Ovary (tissue), 9 donors: ENCODE measurements around the gene CEP85L. TPM values are rescaled to one million over a fixed set of nuclear protein-coding genes. Genes with fewer than 3 reads are reported as not detected.

Experiments
- DNase-seq, 5 donors: peaks; one replicate each; pipeline ENCODE4 v3.0.0-alpha.2; 2019 to 2020
- H3K27ac ChIP-seq, 2 donors: fragments of 200-600 bp; one replicate each; pipeline versions ENCODE4 v1.5.1 to v1.8.0; 2019 to 2022
- H3K27me3 ChIP-seq: fragments of 200-600 bp; one replicate; pipeline ENCODE4 v1.8.0; 2022
- H3K36me3 ChIP-seq: fragments of 200-600 bp; sonication (generic); one replicate; pipeline ENCODE4 v1.5.1; 2019
- H3K4me1 ChIP-seq: one replicate; pipeline ENCODE4 v1.8.1; 2013; ENCODE audit warnings: mild to moderate bottlenecking, moderate library complexity; ENCODE audit not compliant: insufficient read depth
- H3K4me3 ChIP-seq: fragments of 200-600 bp; sonication (generic); one replicate; pipeline ENCODE4 v1.5.1; 2017
- H3K9me3 ChIP-seq, 2 donors: fragments of 200-600 bp in 1 of 2; sonication (generic) in 1 of 2; one replicate each; pipeline versions ENCODE4 v1.5.1 to v1.8.1; 2013 to 2019; ENCODE audit warnings: mild to moderate bottlenecking in 1 of 2, moderate library complexity in 1 of 2
- CTCF ChIP-seq, 3 donors: fragments of 450-650 bp in 2 of 3; fragments of 200-600 bp in 1 of 3; IDR thresholded peaks; one replicate each; pipeline versions ENCODE4 v1.5.1 to v1.8.0; 2016 to 2022; ENCODE audit warnings: antibody characterized with exemption in 3 of 3, mild to moderate bottlenecking in 1 of 3
- EP300 ChIP-seq: sonication (generic); formaldehyde crosslinking; IDR thresholded peaks from one replicate; pipeline ENCODE4 v1.6.1; 2017; ENCODE audit warnings: antibody characterized with exemption
- POLR2A ChIP-seq: fragments of 450-650 bp; IDR thresholded peaks from one replicate; pipeline ENCODE4 v1.6.1; 2017; ENCODE audit warnings: antibody characterized with exemption, mild to moderate bottlenecking, moderate library complexity
- WGBS, 3 donors: extraction: QIAGEN DNeasy Blood & Tissue Kit in 1 of 3; methylation state at CpG; one replicate each; pipeline versions ENCODE4 v1.1.5 to v1.1.7; 2013 to 2017; 5-methylcytosine and 5-hydroxymethylcytosine counted together
- intact Hi-C, 4 donors: fragments of 100-400 bp; cut with DNase I; formaldehyde crosslinking; loops; one replicate each; pipeline versions ENCODE4 v1.11.0 to v1.15.1; 2022 to 2023
- polyA plus RNA-seq, 2 donors: library from polyadenylated mRNA; stranded (reverse); fragments of 200-250 nt in 1 of 2; fragments of 350-450 nt in 1 of 2; fragmentation: Illumina TruSeq in 1 of 2; extraction: RNeasy Lipid Tissue Mini Kit (QIAGEN cat#74804) in 1 of 2; gene quantifications; one replicate each; pipeline ENCODE4 v1.2.3, GENCODE V29; 2013 to 2014
- total RNA-seq, 7 donors: library from RNA; depleted of rRNA in 2 of 7; stranded (reverse); fragments of >200 nt in 2 of 7; fragmentation: NEBNext Ultra II Directional in 3 of 7; extraction: Animal tissue kit (Norgen Biotek cat#: 25700) in 3 of 7; gene quantifications; one replicate each; pipeline versions ENCODE4 v1.1.0 to v1.2.4, GENCODE V29; 2016 to 2023
- donor health status: DM: no; HTN: no; CAD: no; lungs with moderate emphysema.
- donor health status: DM: no; HTN: no; CAD: no.
- donor health status: Bipolar disorder and iron deficiency.
- donor health status: DM: yes; HTN: yes; CAD: no.
- donor health status: DM: no; HTN: no; CAD: no.
- donor health status: DM: yes; HTN: yes; CAD: no.

Gene CEP85L
- total and polyA plus RNA-seq, 9 donors = 4.0 to 33.4 (median 24.3) TPM

- intact Hi-C loops = no loop called here
- Histone ChIP-seq H3K9me3 (no peaks in the 10 kb centered on the region), H3K27ac (no peak overlapping the region), H3K4me1 (no peaks in the 10 kb centered on the region), H3K36me3 (no peaks in the 10 kb centered on the region), H3K4me3 (no peak overlapping the region), H3K27me3 (no peaks in the 10 kb centered on the region)
- no peak for DNase-seq
- WGBS, 3 donors = 61 to 78% (median 73%) methylated on average over 11 of the region's 11 CpGs
- TF ChIP-seq EP300 (no peak), POLR2A (no peak), CTCF (IDR thresholded peaks at IDR 0.05) (no peak)
Measured at GRCh38 chr6:118617417-118617816, 34.0 kb downstream of the CEP85L start.

- Histone ChIP-seq H3K27me3 (no peaks in the 10 kb centered on the region), H3K27ac (no peak overlapping the region), H3K9me3 (no peaks in the 10 kb centered on the region), H3K4me3 (no peak overlapping the region), H3K4me1 (peaks cover 1% of the 10 kb centered on the region), H3K36me3 (no peaks in the 10 kb centered on the region)
- intact Hi-C loops = no loop called here
- TF ChIP-seq CTCF (IDR thresholded peaks at IDR 0.05) = no peak
- TF ChIP-seq POLR2A = no peak
- TF ChIP-seq EP300 = no peak
- 97 to 98% (median 98%) methylated on average over 3 of the region's 3 CpGs for WGBS, 3 donors
- DNase-seq = no peak
Measured at GRCh38 chr6:118611334-118611733, 40.1 kb downstream of the CEP85L start.

GRCh38 chr6:118606858-118607257, 44.5 kb downstream of the CEP85L start:
- Histone ChIP-seq H3K36me3 (no peaks in the 10 kb centered on the region), H3K27ac (no peak overlapping the region), H3K4me1 (peaks cover 1% of the 10 kb centered on the region), H3K27me3 (no peaks in the 10 kb centered on the region), H3K4me3 (no peak overlapping the region), H3K9me3 (no peaks in the 10 kb centered on the region)
- WGBS, 3 donors = 70 to 77% (median 72%) methylated on average over 5 of the region's 5 CpGs
- TF ChIP-seq POLR2A (no peak), CTCF (IDR thresholded peaks at IDR 0.05) (no peak), EP300 (no peak)
- intact Hi-C loops = no loop called here
- no peak for DNase-seq

GRCh38 chr6:118606268-118606667, 45.1 kb downstream of the CEP85L start:
- 32 to 44% (median 35%) methylated on average over 3 of the region's 3 CpGs for WGBS, 3 donors
- DNase-seq = no peak
- Histone ChIP-seq H3K9me3 (no peaks in the 10 kb centered on the region), H3K4me1 (peaks cover 1% of the 10 kb centered on the region), H3K36me3 (no peaks in the 10 kb centered on the region), H3K27me3 (no peaks in the 10 kb centered on the region), H3K27ac (no peak overlapping the region), H3K4me3 (no peak overlapping the region)
- intact Hi-C loops = no loop called here
- TF ChIP-seq EP300 (no peak), POLR2A (no peak), CTCF (IDR thresholded peaks at IDR 0.05) (no peak)

- H3K27me3 ChIP-seq = no peaks in the 10 kb centered on the region
- no peak overlapping the region for H3K27ac ChIP-seq
- WGBS, 3 donors = 96 to 98% (median 97%) methylated on average over 2 of the region's 2 CpGs
- H3K9me3 ChIP-seq = no peaks in the 10 kb centered on the region
- intact Hi-C loops = no loop called here
- H3K4me1 ChIP-seq = peaks cover 1% of the 10 kb centered on the region
- no peaks in the 10 kb centered on the region for H3K36me3 ChIP-seq
- no peak overlapping the region for H3K4me3 ChIP-seq
- no peak for DNase-seq
- no peak for TF ChIP-seq POLR2A
- no peak for TF ChIP-seq CTCF (IDR thresholded peaks at IDR 0.05)
- TF ChIP-seq EP300 = no peak
Measured at GRCh38 chr6:118603372-118603771, 48.0 kb downstream of the CEP85L start.
